GM21526 (cell line): ENCODE results near the gene C17orf114.
"Not testable (repeated sequence)": the region's sequence is repeated elsewhere in the genome, so short reads cannot be mapped to it uniquely, and the experiment has no call there.

ENCODE experiments used
- ATAC-seq: cut with Tn5 transposase; IDR thresholded peaks from one replicate; pipeline ENCODE4 v1.9.1; 2021; ENCODE audit warnings: moderate library complexity; ENCODE audit not compliant: unreplicated experiment, low FRiP score

The C17orf114 gene

GRCh38 chr17:4802228-4802627 is at the start of gene C17orf114:
Gene C17orf114, minus strand, starts transcription at chr17:4802328.
- no peak for ATAC-seq

- no peak for ATAC-seq
Measured at GRCh38 chr17:4851084-4851483, 49.0 kb upstream of the C17orf114 start.

GRCh38 chr17:4850246-4850645 is 48.1 kb upstream of the C17orf114 start:
- ATAC-seq, result no peak

GRCh38 chr17:4849011-4849536 is 46.9 kb upstream of the C17orf114 start:
- ATAC-seq, result no peak

- no peak for ATAC-seq
Measured at GRCh38 chr17:4846635-4847390, 44.7 kb upstream of the C17orf114 start.

GRCh38 chr17:4845118-4845517 is 43.0 kb upstream of the C17orf114 start:
- ATAC-seq, result no peak

- ATAC-seq, result no peak
Measured at GRCh38 chr17:4843321-4844000, 41.3 kb upstream of the C17orf114 start.

GRCh38 chr17:4842376-4842775 is 40.2 kb upstream of the C17orf114 start:
- no peak for ATAC-seq

- ATAC-seq, result no peak
Measured at GRCh38 chr17:4840893-4841242, 38.7 kb upstream of the C17orf114 start.

- no peak for ATAC-seq
Measured at GRCh38 chr17:4839965-4840892, 38.1 kb upstream of the C17orf114 start.

- ATAC-seq, result no peak
Measured at GRCh38 chr17:4839221-4839620, 37.1 kb upstream of the C17orf114 start.

- no peak for ATAC-seq
Measured at GRCh38 chr17:4838309-4838785, 36.2 kb upstream of the C17orf114 start.

GRCh38 chr17:4837471-4838308 is 35.6 kb upstream of the C17orf114 start:
- ATAC-seq, result no peak

- ATAC-seq, result no peak
Measured at GRCh38 chr17:4836221-4836620, 34.1 kb upstream of the C17orf114 start.

GRCh38 chr17:4834681-4835020 is 32.5 kb upstream of the C17orf114 start:
- no peak for ATAC-seq

- no peak for ATAC-seq
Measured at GRCh38 chr17:4833941-4834680, 32.0 kb upstream of the C17orf114 start.

- ATAC-seq, result peak; percentile 73
Measured at GRCh38 chr17:4833178-4833940, 31.2 kb upstream of the C17orf114 start, which contains the start of gene MINK1. Gene MINK1, plus strand, starts transcription at chr17:4833340. Its CDS starts 244 bp downstream, at chr17:4833584.

GRCh38 chr17:4832829-4833177 is 30.7 kb upstream of the C17orf114 start:
- ATAC-seq, result not testable (repeated sequence)
